T-helper 17 cell (primary cell): ENCODE data around the gene ZFHX3. TPM values are rescaled to one million over a fixed set of nuclear protein-coding genes. Genes with fewer than 3 reads are reported as not detected.

Source experiments
- ATAC-seq: fragments of 150-1000 bp; cut with Tn5 transposase; 2 replicates; pipeline ENCODE4 v1.10.0; 2021; ENCODE audit warnings: mild to moderate bottlenecking, moderate library complexity
- DNase-seq, 3 donors: peaks; one replicate each; pipeline versions ENCODE4 v3.0.0 to v3.0.0-alpha.2; 2020 to 2021
- H3K9me3 ChIP-seq: one replicate; pipeline ENCODE4 v1.7.0; 2013; ENCODE audit warnings: low read length, mild to moderate bottlenecking; ENCODE audit not compliant: control insufficient read depth, poor library complexity, severe bottlenecking
- H3K27ac Mint-ChIP-seq: one replicate; pipeline ENCODE4 v1.8.0; 2022; ENCODE audit warnings: mild to moderate bottlenecking, moderate library complexity, mixed read lengths
- H3K27me3 Mint-ChIP-seq: one replicate; pipeline ENCODE4 v1.8.0; 2022; ENCODE audit warnings: mixed read lengths
- H3K36me3 Mint-ChIP-seq: one replicate; pipeline ENCODE4 v1.8.0; 2022; ENCODE audit warnings: low read depth, mixed read lengths
- H3K4me1 Mint-ChIP-seq: one replicate; pipeline ENCODE4 v1.8.0; 2022; ENCODE audit warnings: mild to moderate bottlenecking, mixed read lengths
- H3K4me3 Mint-ChIP-seq: one replicate; pipeline ENCODE4 v1.8.0; 2022; ENCODE audit warnings: mild to moderate bottlenecking, moderate library complexity, mixed read lengths
- total RNA-seq, 4 donors: library from RNA in 2 of 4; stranded (reverse) in 2 of 4; gene quantifications; one replicate each; pipeline ENCODE4 v1.2.3 and lab custom pipeline; 2022 to 2026

The ZFHX3 gene
- total RNA-seq, 2 donors from 2014 or later: 0.94 to 2.2 TPM

DNA sequence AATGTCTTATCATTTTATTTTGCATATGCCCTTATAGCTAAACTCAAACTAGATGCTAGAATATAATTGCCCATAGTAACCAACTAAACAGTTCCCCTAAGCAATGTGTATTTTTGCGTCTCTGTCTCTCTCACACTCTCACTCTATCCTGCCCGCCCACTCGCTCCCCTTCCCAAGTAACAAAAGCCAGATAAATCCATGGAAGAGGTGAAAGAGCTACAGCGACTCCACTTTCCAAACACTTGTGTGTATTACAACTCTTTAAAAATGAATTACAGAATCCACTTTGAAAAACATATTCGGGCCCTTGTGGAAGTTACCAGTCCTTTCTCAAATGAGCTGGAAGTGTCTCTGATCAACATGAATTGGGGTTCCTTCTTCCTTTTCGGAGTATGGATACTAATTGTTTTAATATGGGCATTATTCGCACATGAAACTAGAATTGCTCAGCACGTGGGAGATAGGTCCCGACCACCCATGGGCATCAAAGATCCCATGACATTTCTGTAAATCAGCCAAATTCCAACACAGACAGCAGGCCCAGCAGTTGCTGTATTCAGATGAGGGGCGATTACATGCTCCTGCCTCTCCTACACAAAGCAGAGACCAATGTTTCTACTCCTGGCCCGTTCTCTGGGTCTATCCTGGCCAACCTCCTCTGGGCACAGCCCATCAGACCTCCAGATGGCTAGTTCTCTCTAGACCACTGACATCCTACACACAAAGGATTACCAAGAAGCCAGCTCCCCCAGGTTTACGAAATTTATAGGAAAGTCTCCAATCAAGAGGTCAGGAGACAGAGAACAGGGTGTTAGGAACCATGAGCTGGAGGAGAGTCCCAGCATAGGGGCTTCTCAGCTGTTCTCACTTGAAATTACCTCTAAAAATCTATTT, 121.5 kb downstream of the ZFHX3 start:
- DNase-seq (no peak), ATAC-seq (no peak)
- Mint-ChIP-seq H3K4me1 (peaks cover 10% of the 10 kb centered on the region), H3K27ac (no peak overlapping the region), H3K27me3 (no peaks in the 10 kb centered on the region), H3K4me3 (no peak overlapping the region), H3K36me3 (no peaks in the 10 kb centered on the region)
- H3K9me3 ChIP-seq: no peaks in the 10 kb centered on the region

DNA sequence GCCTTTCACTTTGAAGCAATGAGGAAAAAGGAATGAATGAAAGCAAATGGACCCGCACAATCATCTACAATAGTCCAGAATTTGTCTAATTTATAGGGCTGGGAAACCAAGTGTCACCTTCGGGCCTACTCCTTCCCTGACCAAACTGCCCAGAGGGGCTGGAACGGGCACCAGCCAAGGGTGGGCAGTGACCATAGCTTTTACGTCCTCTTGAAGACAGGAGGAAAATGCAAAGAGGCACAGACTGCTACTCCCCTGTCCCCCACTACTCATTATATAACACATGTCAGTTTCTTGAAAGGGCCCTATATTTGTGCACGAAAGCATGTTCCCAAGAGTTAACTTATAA, 122.3 kb downstream of the ZFHX3 start:
- H3K36me3 Mint-ChIP-seq: no peaks in the 10 kb centered on the region
- no peak overlapping the region for H3K4me3 Mint-ChIP-seq
- no peak overlapping the region for H3K27ac Mint-ChIP-seq

GRCh38 chr16:72924927-72925630, 122.8 kb downstream of the ZFHX3 start:
- H3K36me3 Mint-ChIP-seq: no peaks in the 10 kb centered on the region
- DNase-seq (no peak), ATAC-seq (no peak)
- no peaks in the 10 kb centered on the region for H3K27me3 Mint-ChIP-seq
- no peak overlapping the region for H3K27ac Mint-ChIP-seq
- H3K9me3 ChIP-seq: no peaks in the 10 kb centered on the region
- no peak overlapping the region for H3K4me3 Mint-ChIP-seq
- peaks cover 14% of the 10 kb centered on the region for H3K4me1 Mint-ChIP-seq

More for the DNA sequence above, 122.3 kb downstream of the ZFHX3 start:
- H3K9me3 ChIP-seq: no peaks in the 10 kb centered on the region
- ATAC-seq (no peak), DNase-seq (no peak)
- Mint-ChIP-seq H3K4me1 (peaks cover 14% of the 10 kb centered on the region), H3K27me3 (no peaks in the 10 kb centered on the region)

DNA sequence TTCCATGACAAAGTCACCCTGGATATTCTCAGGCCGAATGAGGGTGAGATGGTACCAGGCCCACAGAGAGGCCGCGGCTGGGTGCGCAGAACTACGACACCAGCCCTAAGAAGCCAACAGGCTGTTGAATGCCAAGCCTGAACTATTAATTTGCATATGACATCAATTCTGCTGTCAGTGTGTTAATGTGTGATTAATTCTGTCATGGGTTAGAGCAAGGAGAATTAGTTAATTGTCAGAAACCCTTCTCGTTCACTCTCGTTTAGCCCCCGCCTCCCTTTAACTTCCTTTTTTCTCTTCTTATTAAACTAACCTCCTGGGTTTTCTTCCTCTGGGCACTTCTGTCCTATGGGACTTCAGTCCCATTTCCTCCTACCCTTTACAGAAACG, 123.4 kb downstream of the ZFHX3 start:
- no peak overlapping the region for H3K4me3 Mint-ChIP-seq
- no peaks in the 10 kb centered on the region for H3K36me3 Mint-ChIP-seq
- H3K27ac Mint-ChIP-seq: no peak overlapping the region
- H3K9me3 ChIP-seq: no peaks in the 10 kb centered on the region
- DNase-seq (no peak), ATAC-seq (no peak)
- H3K4me1 Mint-ChIP-seq: peaks cover 14% of the 10 kb centered on the region
- H3K27me3 Mint-ChIP-seq: no peaks in the 10 kb centered on the region

DNA sequence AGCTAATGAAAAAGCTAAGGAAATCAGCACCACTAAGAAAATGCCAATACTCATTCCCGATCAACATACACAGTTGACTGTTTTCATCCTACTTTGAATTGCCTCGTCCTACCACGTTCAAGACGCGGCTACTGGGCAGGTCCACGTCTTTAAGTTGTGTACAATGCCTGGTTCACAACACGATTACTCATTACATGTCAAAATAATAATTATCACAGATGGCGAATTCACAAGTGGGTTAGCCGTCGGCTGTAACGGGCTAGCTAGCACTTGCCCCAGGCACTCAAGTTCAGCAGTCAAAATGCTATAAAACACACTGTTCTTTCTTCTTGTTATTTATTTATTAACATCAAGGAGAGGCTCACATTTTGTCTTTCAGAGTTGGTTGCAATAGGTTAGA, 124.2 kb downstream of the ZFHX3 start:
- DNase-seq (no peak), ATAC-seq (no peak)
- Mint-ChIP-seq H3K36me3 (no peaks in the 10 kb centered on the region), H3K4me1 (peaks cover 14% of the 10 kb centered on the region), H3K27me3 (no peaks in the 10 kb centered on the region), H3K27ac (no peak overlapping the region), H3K4me3 (no peak overlapping the region)
- H3K9me3 ChIP-seq: no peaks in the 10 kb centered on the region

DNA sequence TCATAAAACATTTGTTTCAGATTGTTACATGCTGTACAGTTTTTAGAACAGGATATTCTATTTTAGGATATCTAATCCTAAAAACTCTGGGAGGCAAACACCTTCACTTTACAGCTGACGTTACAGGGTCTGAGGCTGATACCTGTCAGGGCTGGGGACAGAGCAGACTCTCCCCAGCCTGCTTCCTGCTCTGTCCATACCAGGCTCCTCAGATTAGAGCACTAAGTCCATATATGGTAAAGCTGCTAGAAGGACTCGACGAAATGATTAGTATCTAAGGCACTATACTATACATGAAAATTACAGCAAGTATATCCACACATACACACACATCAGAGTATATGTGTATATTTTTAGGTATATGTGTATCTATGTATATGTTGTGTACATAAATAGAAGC, 125.2 kb downstream of the ZFHX3 start:
- no peak overlapping the region for H3K27ac Mint-ChIP-seq
- no peaks in the 10 kb centered on the region for H3K27me3 Mint-ChIP-seq
- no peak overlapping the region for H3K4me3 Mint-ChIP-seq
- H3K36me3 Mint-ChIP-seq: no peaks in the 10 kb centered on the region
- no peak for ATAC-seq
- H3K4me1 Mint-ChIP-seq: peaks cover 14% of the 10 kb centered on the region
- H3K9me3 ChIP-seq: no peaks in the 10 kb centered on the region
- DNase-seq: no peak

- peak overlapping the region; percentile 60 for H3K27ac Mint-ChIP-seq
- H3K4me3 Mint-ChIP-seq: peak overlapping the region; percentile 67
- no peaks in the 10 kb centered on the region for H3K9me3 ChIP-seq
- no peaks in the 10 kb centered on the region for H3K27me3 Mint-ChIP-seq
- H3K36me3 Mint-ChIP-seq: no peaks in the 10 kb centered on the region
- DNase-seq (no peak), ATAC-seq (no peak)
- peaks cover 12% of the 10 kb centered on the region for H3K4me1 Mint-ChIP-seq
These were observed 126.3 kb downstream of the ZFHX3 start for GRCh38 chr16:72921620-72922019.

DNA sequence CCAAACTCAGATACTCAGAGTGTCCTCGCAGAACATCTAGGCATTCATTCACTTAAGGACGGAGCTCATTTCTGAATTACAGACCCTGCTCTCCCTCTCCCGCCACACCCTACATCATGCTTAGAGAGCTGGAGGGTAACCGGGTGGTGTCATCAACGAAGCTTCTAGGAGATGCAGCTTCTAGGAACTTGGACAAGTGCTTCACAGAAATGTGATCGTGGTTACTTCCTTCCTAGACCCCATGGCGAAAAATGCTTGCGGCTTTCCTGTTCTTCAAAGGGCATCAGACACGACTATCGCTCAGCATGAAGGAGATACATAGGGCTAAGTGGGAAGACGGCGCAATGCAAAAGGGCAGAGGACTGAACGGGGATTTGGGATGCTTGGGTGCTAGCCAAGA, 126.8 kb downstream of the ZFHX3 start:
- peaks cover 12% of the 10 kb centered on the region for H3K4me1 Mint-ChIP-seq
- H3K27ac Mint-ChIP-seq: peak overlapping the region; percentile 60
- H3K27me3 Mint-ChIP-seq: peaks cover 3% of the 10 kb centered on the region
- no peaks in the 10 kb centered on the region for H3K36me3 Mint-ChIP-seq
- no peak for DNase-seq
- ATAC-seq: peak; percentile 25
- H3K9me3 ChIP-seq: no peaks in the 10 kb centered on the region
- peak overlapping the region; percentile 67 for H3K4me3 Mint-ChIP-seq

- H3K27ac Mint-ChIP-seq: peak overlapping the region; percentile 4
- no peaks in the 10 kb centered on the region for H3K36me3 Mint-ChIP-seq
- peaks cover 10% of the 10 kb centered on the region for H3K4me1 Mint-ChIP-seq
- no peaks in the 10 kb centered on the region for H3K9me3 ChIP-seq
- ATAC-seq (no peak), DNase-seq (no peak)
- no peak overlapping the region for H3K4me3 Mint-ChIP-seq
- peaks cover 16% of the 10 kb centered on the region for H3K27me3 Mint-ChIP-seq
These were observed 130.9 kb downstream of the ZFHX3 start for GRCh38 chr16:72917051-72917450.

DNA sequence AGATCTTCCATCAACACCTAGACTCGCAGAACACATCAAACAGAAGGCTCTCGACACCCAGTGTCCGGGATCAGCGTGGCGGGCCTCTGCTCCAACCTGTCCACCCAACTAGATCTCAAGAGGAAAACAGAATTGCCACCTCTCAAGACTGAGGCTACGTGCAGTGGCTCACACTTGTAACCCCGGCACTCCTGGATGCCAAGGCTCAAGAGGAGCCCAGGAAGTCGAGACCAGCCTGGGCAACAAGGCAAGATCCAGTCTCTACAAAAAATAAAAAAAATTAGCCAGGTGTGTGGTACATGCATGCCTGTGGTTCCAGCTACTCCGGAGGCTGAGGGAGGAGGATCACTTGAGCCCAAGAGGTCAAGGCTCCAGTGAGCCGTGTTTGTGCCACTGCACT, 132.6 kb downstream of the ZFHX3 start:
- H3K4me1 Mint-ChIP-seq: peaks cover 2% of the 10 kb centered on the region
- peaks cover 16% of the 10 kb centered on the region for H3K27me3 Mint-ChIP-seq
- no peak overlapping the region for H3K27ac Mint-ChIP-seq
- no peak overlapping the region for H3K4me3 Mint-ChIP-seq
- DNase-seq (no peak), ATAC-seq (no peak)
- no peaks in the 10 kb centered on the region for H3K9me3 ChIP-seq
- no peaks in the 10 kb centered on the region for H3K36me3 Mint-ChIP-seq

DNA sequence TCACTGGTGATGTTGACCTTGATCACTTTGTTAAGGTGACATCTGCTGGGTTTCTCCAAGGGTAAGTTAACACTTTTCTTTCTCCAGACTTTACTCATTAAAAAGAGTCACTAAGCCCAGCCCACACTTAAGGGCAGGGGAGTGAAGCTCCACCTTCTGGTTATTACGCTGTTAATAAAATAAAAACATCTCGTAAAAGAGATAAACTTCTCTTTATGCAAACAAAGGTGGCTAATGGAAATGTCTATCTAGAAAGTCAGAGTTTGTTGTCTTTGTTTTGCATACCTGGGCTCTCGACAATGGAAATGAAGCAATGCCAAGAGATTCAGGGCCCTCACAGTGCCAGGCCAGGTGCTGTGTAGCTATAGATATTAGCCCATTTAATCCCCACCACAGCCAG, 134.4 kb downstream of the ZFHX3 start:
- ATAC-seq (no peak), DNase-seq (no peak)
- H3K9me3 ChIP-seq: no peaks in the 10 kb centered on the region
- Mint-ChIP-seq H3K36me3 (no peaks in the 10 kb centered on the region), H3K4me3 (no peak overlapping the region), H3K4me1 (peaks cover 2% of the 10 kb centered on the region), H3K27ac (no peak overlapping the region), H3K27me3 (peaks cover 16% of the 10 kb centered on the region)

- ATAC-seq (no peak), DNase-seq (no peak)
- peaks cover 16% of the 10 kb centered on the region for H3K27me3 Mint-ChIP-seq
- H3K4me3 Mint-ChIP-seq: no peak overlapping the region
- peaks cover 4% of the 10 kb centered on the region for H3K36me3 Mint-ChIP-seq
- H3K9me3 ChIP-seq: no peaks in the 10 kb centered on the region
- peaks cover 2% of the 10 kb centered on the region for H3K4me1 Mint-ChIP-seq
- H3K27ac Mint-ChIP-seq: no peak overlapping the region
These were observed 136.0 kb downstream of the ZFHX3 start for GRCh38 chr16:72911971-72912370.

DNA sequence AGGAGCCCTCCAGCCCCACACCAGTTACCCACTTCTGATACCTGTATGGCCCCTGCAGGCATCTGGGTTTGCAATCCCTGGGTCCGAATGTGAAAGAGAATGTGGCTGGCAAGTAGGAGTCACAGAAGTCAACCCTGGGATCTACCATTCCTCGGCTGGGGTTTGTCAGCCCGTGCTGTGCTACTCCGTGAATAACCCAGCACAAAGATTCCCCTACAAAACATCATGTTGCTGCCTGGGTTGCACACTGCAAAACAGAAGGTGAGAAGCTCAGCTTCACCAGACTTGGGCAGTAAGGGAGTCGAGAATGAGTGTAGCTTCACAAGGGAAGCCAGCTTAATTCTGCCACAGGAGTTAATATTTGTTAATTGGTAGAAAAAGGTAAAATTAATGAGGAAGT, 137.1 kb downstream of the ZFHX3 start:
- H3K4me3 Mint-ChIP-seq: no peak overlapping the region
- DNase-seq: no peak
- H3K27me3 Mint-ChIP-seq: peaks cover 12% of the 10 kb centered on the region
- H3K9me3 ChIP-seq: no peaks in the 10 kb centered on the region
- H3K27ac Mint-ChIP-seq: no peak overlapping the region
- H3K4me1 Mint-ChIP-seq: peaks cover 2% of the 10 kb centered on the region
- peaks cover 4% of the 10 kb centered on the region for H3K36me3 Mint-ChIP-seq
- no peak for ATAC-seq

DNA sequence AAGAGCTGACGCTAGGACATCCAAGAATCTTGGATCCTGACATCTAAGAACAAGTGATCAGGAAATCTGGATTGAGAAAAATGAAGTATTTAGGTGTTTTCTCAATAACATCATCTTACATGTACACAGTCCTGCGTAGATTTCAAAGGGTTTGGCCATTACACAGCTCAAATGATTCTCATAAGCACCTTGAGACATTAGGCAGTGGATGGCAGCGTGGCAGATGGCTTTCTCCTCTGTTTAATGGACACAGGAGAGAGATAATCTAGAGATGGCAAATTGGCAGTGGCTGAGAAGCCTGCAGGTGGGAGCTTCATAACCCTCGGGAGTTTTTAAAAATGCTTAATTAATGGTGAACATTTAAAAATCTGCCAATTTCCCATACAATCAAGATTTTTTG, 137.5 kb downstream of the ZFHX3 start:
- peaks cover 4% of the 10 kb centered on the region for H3K36me3 Mint-ChIP-seq
- H3K27ac Mint-ChIP-seq: no peak overlapping the region
- peaks cover 2% of the 10 kb centered on the region for H3K4me1 Mint-ChIP-seq
- no peaks in the 10 kb centered on the region for H3K9me3 ChIP-seq
- ATAC-seq (no peak), DNase-seq (no peak)
- no peak overlapping the region for H3K4me3 Mint-ChIP-seq
- peaks cover 12% of the 10 kb centered on the region for H3K27me3 Mint-ChIP-seq
